ENCODE measurements around the gene S100G. TPM values are rescaled to one million over a fixed set of nuclear protein-coding genes. Genes with fewer than 3 reads are reported as not detected.

Gene S100G
- total and polyA plus RNA-seq, 4 donors: not detected

GRCh38 chrX:16666541-16666940 lies 16.6 kb downstream of the S100G start:
- no peak for DNase-seq
- no peak for TF ChIP-seq CTCF (IDR thresholded peaks at IDR 0.05; ENCODE audit: control extremely low read depth, extremely low read depth)
- Histone ChIP-seq H3K4me3 (no peak overlapping the region), H3K9me3 (ENCODE audit: control insufficient read depth in 4 of 4, insufficient read depth in 3 of 4, low read length in 3 of 4) (no peaks in the 10 kb centered on the region), H3K36me3 (ENCODE audit: control insufficient read depth in 4 of 4, insufficient read depth in 4 of 4, low read length in 4 of 4) (peaks cover 0 to 9% (median 2%) of the 10 kb centered on the region in 4 donors), H3K27ac (ENCODE audit: low read depth in 1 of 2, low read length in 1 of 2) (no peak overlapping the region), H3K27me3 (ENCODE audit: control insufficient read depth in 3 of 3, insufficient read depth in 3 of 3, low read length in 2 of 3) (peaks cover 0 to 38% (median 21%) of the 10 kb centered on the region in 3 donors), H3K9ac (ENCODE audit: insufficient read depth in 1 of 2, low read length in 2 of 2) (no peak overlapping the region), H3K4me1 (ENCODE audit: control insufficient read depth in 5 of 5, insufficient read depth in 5 of 5, low read length in 5 of 5) (no peaks in the 10 kb centered on the region)
- no peak for ATAC-seq (ENCODE audit: insufficient read depth, low FRiP score)
- WGBS, 2 donors: 83 to 94% methylated on average over 4 of the region's 4 CpGs

- H3K9ac ChIP-seq (ENCODE audit: insufficient read depth in 1 of 2, low read length in 2 of 2): no peak overlapping the region
- DNase-seq (peak; percentile 21 to 69 (median 59)), ATAC-seq (ENCODE audit: insufficient read depth, low FRiP score) (no peak)
- H3K9me3 ChIP-seq (ENCODE audit: control insufficient read depth in 4 of 4, insufficient read depth in 3 of 4, low read length in 3 of 4): no peaks in the 10 kb centered on the region
- no peak for TF ChIP-seq CTCF (IDR thresholded peaks at IDR 0.05; ENCODE audit: control extremely low read depth, extremely low read depth)
- peaks cover 0 to 32% (median 11%) of the 10 kb centered on the region in 3 donors for H3K27me3 ChIP-seq (ENCODE audit: control insufficient read depth in 3 of 3, insufficient read depth in 3 of 3, low read length in 2 of 3)
- H3K27ac ChIP-seq (ENCODE audit: low read depth in 1 of 2, low read length in 1 of 2): no peak overlapping the region
- peaks cover 0 to 7% (median 2%) of the 10 kb centered on the region in 4 donors for H3K36me3 ChIP-seq (ENCODE audit: control insufficient read depth in 4 of 4, insufficient read depth in 4 of 4, low read length in 4 of 4)
- no peak overlapping the region for H3K4me3 ChIP-seq
- H3K4me1 ChIP-seq (ENCODE audit: control insufficient read depth in 5 of 5, insufficient read depth in 5 of 5, low read length in 5 of 5): no peaks in the 10 kb centered on the region
Observed at GRCh38 chrX:16671005-16671404, 21.0 kb downstream of the S100G start.

GRCh38 chrX:16678689-16679088 lies 28.7 kb downstream of the S100G start:
- peaks cover 0 to 6% (median 4%) of the 10 kb centered on the region in 4 donors for H3K36me3 ChIP-seq (ENCODE audit: control insufficient read depth in 4 of 4, insufficient read depth in 4 of 4, low read length in 4 of 4)
- H3K27me3 ChIP-seq (ENCODE audit: control insufficient read depth in 3 of 3, insufficient read depth in 3 of 3, low read length in 2 of 3): peaks cover 4 to 25% (median 16%) of the 10 kb centered on the region in 3 donors
- WGBS, 2 donors: 79 to 89% methylated on average over 11 of the region's 11 CpGs
- no peaks in the 10 kb centered on the region for H3K4me1 ChIP-seq (ENCODE audit: control insufficient read depth in 5 of 5, insufficient read depth in 5 of 5, low read length in 5 of 5)
- ATAC-seq (ENCODE audit: insufficient read depth, low FRiP score) (no peak), DNase-seq (no peak)
- no peak for TF ChIP-seq CTCF (IDR thresholded peaks at IDR 0.05; ENCODE audit: control extremely low read depth, extremely low read depth)
- no peak overlapping the region for H3K9ac ChIP-seq (ENCODE audit: insufficient read depth in 1 of 2, low read length in 2 of 2)
- H3K4me3 ChIP-seq: no peak overlapping the region
- H3K27ac ChIP-seq (ENCODE audit: low read depth in 1 of 2, low read length in 1 of 2): no peak overlapping the region
- no peaks in the 10 kb centered on the region for H3K9me3 ChIP-seq (ENCODE audit: control insufficient read depth in 4 of 4, insufficient read depth in 3 of 4, low read length in 3 of 4)

All from lung (tissue), 12 donors.